GM19035 (cell line): Measurements from ENCODE around the gene RAB6A.
"Not testable (repeated sequence)": the region's sequence is repeated elsewhere in the genome, so short reads cannot be mapped to it uniquely, and the experiment has no call there.

Source experiments
- ATAC-seq: cut with Tn5 transposase; IDR thresholded peaks from one replicate; pipeline ENCODE4 v1.9.1; 2021; ENCODE audit not compliant: unreplicated experiment

Gene RAB6A

GRCh38 chr11:73760679-73761402, at the start of gene RAB6A:
Gene RAB6A (minus strand): TSS chr11:73761074. CDS start chr11:73760635, 439 bp downstream.
- ATAC-seq: peak; percentile 91

GRCh38 chr11:73810637-73811036, 49.8 kb upstream of the RAB6A start:
- ATAC-seq: no peak

GRCh38 chr11:73808052-73808451, 47.2 kb upstream of the RAB6A start:
- ATAC-seq: no peak

- no peak for ATAC-seq
Observed at GRCh38 chr11:73804712-73805111, 43.8 kb upstream of the RAB6A start.

GRCh38 chr11:73801136-73801535, 40.3 kb upstream of the RAB6A start:
- ATAC-seq: no peak

DNA sequence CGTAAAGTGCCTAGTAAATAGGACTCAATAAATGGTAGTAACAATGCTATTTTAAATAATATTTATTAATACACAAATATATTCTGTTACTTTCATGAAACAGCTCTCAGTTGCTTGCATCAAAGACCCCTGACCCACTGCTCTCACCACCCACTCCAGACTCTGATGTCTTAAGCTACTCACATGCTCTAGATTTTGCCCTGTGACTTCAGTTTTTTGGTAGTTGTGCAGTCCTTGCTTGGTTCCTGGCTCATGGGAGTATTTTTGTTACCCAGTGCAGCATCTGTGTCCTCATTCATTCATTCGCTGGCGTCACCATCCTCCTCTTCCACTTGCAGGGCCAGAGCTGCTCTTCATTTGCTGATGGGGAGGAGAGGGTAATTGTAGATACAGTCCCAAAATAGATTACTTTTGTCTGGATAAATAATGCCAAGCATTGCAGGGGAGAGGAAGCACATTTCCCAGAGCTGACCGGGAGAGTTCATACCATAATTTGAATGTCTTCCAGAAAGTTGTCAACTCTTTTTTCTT, 39.5 kb upstream of the RAB6A start:
- no peak for ATAC-seq

GRCh38 chr11:73797457-73797856, 36.6 kb upstream of the RAB6A start:
- no peak for ATAC-seq

GRCh38 chr11:73795925-73796632, 35.2 kb upstream of the RAB6A start:
- no peak for ATAC-seq

GRCh38 chr11:73792584-73792983, 31.7 kb upstream of the RAB6A start:
- ATAC-seq: no peak

- no peak for ATAC-seq
Observed at GRCh38 chr11:73789279-73789670, 28.4 kb upstream of the RAB6A start.

- peak; percentile 91 for ATAC-seq
Observed at GRCh38 chr11:73787643-73788558, 27.0 kb upstream of the RAB6A start, which contains the start of gene MRPL48. Gene MRPL48 (plus strand): TSS chr11:73787874. CDS start chr11:73787972, 98 bp downstream.

DNA sequence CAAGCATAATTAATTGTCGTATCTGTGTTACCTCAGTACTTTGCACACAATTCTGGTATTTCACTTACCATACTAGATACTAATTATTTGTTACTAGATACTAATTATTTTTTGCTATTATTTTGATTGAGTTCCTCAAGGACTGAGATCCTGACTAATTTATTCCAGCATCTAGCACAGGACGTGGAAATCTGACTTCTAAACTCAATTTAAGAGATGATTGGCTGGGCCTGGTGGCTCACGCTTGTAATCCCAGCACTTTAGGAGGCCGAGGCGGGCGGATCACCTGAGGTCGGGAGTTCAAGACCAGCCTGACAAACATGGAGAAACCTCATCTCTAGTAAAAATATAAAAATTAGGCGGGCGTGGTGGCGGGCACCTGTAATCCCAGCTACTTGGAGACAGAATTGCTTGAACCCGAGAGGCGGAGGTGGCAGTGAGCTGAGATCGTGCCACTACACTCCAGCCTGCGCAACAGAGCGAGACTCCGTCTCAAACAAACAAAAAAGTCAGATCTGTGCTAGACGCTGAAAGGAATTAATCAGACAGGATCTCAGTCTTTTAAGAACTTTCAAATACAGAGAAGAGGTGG, 26.3 kb upstream of the RAB6A start:
- ATAC-seq: peak; percentile 7

DNA sequence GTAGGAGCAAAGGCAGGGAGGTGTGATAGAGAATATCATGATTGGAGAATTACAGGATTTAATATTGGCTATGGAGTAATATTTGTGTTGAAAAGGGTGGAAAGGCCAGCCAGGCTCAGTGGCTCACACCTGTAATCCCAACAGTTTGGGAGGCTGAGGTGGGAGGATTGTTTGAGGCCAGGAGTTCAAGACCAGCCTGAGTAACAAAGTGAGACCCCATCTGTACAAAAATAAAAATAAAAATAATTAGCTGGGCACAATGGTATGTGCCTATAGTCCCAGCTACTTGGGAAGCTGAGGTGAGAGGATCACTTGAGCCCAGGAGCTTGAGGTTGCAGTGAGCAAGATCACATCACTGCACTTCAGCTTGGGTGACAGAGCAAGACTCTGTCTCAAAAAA, 24.6 kb upstream of the RAB6A start:
- not testable (repeated sequence) for ATAC-seq

- ATAC-seq: no peak
Observed at GRCh38 chr11:73784734-73785133, 23.9 kb upstream of the RAB6A start.

DNA sequence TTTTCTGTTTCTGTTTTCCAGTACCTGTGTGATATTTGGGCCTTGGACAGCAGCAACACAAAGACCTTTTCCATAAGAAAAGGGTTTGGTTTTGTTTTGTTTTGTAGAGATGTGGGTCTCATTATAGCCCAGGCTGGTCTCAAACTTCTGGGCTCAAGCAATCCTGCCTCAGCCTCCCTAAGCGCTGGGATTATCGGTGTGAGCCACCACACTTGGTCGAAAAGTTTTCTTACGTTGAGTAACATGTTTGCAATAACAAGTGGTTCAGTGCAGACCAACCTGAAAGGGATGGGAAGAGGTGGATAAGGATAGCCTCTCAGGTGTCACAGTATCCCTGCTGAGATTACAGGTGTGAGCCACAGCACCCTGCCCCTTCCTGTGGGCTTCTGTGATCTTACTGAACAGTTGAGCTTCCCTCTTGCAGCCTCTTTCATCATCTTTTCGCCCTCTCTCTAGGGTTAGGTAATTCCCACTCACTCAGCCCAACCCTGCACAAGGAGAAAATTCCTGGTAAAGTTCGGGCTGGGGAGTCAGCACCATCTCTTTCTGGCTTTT, 23.3 kb upstream of the RAB6A start:
- no peak for ATAC-seq

- no peak for ATAC-seq
Observed at GRCh38 chr11:73783483-73784020, 22.7 kb upstream of the RAB6A start.

DNA sequence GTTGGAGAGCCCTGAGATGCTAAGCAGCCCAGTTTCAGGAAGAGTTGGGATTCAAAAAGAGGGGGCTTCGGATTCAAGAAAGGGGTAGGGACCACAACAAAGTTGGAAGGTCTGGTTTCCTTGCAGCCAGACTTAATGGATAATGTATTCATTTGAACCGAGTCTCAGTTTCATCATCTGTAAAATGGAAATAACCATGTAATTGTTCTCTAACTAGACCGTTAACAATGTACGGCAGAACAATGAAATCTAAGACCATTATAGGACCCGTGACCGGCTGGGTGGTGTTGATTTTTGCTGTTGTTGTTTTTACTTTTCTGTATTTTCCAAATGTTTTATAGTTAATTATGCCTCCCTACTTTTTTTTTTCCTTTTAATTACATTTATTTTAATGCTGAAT, 20.4 kb upstream of the RAB6A start:
- no peak for ATAC-seq

DNA sequence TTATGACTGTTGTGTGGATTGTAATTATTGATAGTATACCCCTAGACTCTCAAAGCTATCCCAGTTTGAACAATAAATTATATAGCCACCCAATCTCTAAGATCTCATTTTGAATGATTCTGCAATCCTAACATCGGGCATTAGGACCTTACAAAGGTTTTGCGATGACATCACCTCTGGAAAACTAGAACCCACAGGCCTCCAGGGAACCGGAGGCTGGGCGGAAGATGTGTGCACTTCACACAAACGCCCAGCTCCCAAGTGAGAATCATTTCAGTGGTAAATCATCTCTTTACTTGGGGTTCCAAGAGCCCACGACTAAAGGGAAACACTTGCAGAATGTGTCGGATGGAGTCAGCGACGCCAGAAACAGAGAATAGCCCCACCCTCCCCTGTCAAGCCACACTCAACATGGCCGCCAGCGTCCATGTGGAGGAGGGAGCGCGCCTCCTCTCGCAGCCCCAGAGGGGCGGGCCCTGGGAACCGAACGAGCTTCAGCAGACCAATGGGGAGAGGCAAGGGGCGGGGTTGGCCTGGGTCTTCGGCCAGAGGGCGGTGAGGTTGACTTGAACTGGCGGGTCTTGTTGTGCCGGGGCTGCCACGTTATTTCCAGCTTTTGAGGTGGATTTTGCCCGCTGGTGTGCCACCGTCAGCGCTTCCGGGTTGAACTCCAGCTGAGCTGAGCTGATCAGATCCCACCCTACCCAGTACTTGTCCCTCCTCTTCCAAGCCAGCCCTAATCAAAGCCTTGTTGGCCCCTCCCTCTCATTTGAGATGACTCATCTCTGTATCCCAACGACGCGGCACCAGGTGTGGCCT, 18.4 kb upstream of the RAB6A start:
- peak; percentile 98 for ATAC-seq

DNA sequence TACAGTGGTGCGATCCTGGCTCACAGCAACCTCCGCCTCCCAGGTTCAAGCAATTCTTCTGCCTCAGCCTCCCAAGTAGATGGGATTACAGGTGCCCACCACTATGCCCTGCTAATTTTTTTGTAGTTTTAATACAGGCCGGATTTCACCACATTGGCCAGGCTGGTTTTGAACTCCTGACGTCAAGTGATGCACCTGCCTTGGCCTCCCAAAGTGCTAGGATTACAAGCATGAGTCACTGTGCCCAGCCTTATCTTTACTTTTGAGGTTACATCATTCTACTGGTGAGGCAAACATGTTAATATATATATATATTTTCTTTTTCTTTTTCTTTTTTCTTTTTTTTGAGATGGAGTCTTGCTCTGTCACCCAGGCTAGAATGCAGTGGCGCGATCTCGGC, 9.9 kb upstream of the RAB6A start:
- ATAC-seq: not testable (repeated sequence)
